Measurements from ENCODE around the gene TGIF2. TPM values are rescaled to one million over a fixed set of nuclear protein-coding genes. Genes with fewer than 3 reads are reported as not detected.

The TGIF2 gene
- total RNA-seq, 1 donor from 2014 or later, result 140 TPM

DNA sequence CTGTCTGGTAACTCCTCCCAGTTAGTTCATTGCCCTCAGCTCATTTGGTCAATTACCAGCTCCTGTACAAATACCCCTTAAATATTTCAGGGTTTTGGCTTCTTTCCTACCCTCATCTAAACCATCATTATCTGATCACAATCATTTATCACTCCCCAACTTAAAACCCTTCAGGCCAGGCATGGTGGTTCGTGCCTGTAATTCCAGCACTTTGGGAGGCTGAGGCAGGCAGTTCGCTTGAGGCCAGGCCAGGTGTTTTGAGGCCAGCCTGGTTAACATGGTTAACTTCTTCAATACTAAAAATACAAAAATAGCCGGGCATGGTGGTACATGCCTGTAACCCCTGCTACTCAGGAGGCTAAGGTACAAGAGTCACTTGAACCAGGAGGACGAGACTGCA lies 9.4 kb downstream of the TGIF2 start:
- no peaks in the 10 kb centered on the region for H3K4me1 Mint-ChIP-seq (ENCODE audit: low read depth)
- H3K36me3 Mint-ChIP-seq (ENCODE audit: insufficient read depth), result peaks cover 26% of the 10 kb centered on the region
- TF ChIP-seq CTCF (IDR thresholded peaks at IDR 0.05; ENCODE audit: unreplicated experiment), result no peak
- no peak overlapping the region for H3K4me3 Mint-ChIP-seq (ENCODE audit: low read depth)
- H3K27ac Mint-ChIP-seq, result no peak overlapping the region
- DNase-seq (ENCODE audit: low spot score, unreplicated experiment), result no peak
- H3K27me3 Mint-ChIP-seq, result no peaks in the 10 kb centered on the region
- no peaks in the 10 kb centered on the region for H3K9me3 Mint-ChIP-seq (ENCODE audit: low read depth)

- Mint-ChIP-seq H3K9me3 (ENCODE audit: low read depth) (no peaks in the 10 kb centered on the region), H3K36me3 (ENCODE audit: insufficient read depth) (peaks cover 24% of the 10 kb centered on the region), H3K4me3 (ENCODE audit: low read depth) (no peak overlapping the region), H3K27me3 (no peaks in the 10 kb centered on the region), H3K27ac (no peak overlapping the region), H3K4me1 (ENCODE audit: low read depth) (no peaks in the 10 kb centered on the region)
- DNase-seq (ENCODE audit: low spot score, unreplicated experiment), result no peak
- TF ChIP-seq CTCF (IDR thresholded peaks at IDR 0.05; ENCODE audit: unreplicated experiment), result no peak
These were observed 10.7 kb downstream of the TGIF2 start for GRCh38 chr20:36584018-36584481.

DNA sequence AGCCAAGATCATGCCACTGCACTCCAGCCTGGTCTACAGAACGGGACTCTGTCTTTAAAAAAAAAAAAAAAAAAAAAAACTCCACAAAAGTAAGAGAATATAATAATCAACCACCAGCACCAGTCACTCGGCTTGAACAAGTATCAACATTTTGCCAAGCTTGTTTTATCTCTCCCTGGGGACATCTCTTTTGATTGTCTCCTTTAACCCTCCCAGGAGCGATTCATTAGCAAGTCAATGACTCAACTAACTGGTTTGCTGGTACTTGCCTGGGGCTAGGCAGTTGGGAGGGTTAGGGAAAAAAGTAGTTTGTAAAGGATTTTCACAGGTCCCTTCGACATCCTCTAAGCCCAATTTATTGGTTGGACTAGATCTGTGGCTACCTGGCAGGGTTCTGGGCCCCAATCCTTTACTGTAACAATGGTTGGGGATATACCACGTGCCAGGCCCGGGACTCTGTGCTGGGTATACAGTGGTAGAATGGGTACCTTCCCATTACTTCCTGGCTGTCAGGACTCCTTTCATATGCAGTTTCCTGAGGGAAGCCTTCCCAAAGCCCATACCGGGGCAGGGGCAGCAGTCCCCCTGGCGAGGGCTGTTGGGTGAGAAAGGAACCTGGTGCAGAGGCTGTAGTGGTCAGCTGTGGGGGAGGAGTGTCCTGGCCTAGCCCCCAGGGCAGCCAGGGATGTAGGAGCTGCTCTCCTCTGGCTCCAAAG lies 12.2 kb downstream of the TGIF2 start:
- H3K27me3 Mint-ChIP-seq, result no peaks in the 10 kb centered on the region
- no peaks in the 10 kb centered on the region for H3K9me3 Mint-ChIP-seq (ENCODE audit: low read depth)
- H3K36me3 Mint-ChIP-seq (ENCODE audit: insufficient read depth), result peaks cover 16% of the 10 kb centered on the region
- no peaks in the 10 kb centered on the region for H3K4me1 Mint-ChIP-seq (ENCODE audit: low read depth)
- H3K4me3 Mint-ChIP-seq (ENCODE audit: low read depth), result no peak overlapping the region
- DNase-seq (ENCODE audit: low spot score, unreplicated experiment), result no peak
- no peak for TF ChIP-seq CTCF (IDR thresholded peaks at IDR 0.05; ENCODE audit: unreplicated experiment)
- peak overlapping the region; percentile 49 for H3K27ac Mint-ChIP-seq

GRCh38 chr20:36587388-36588070 lies 14.1 kb downstream of the TGIF2 start:
- Mint-ChIP-seq H3K36me3 (ENCODE audit: insufficient read depth) (peaks cover 25% of the 10 kb centered on the region), H3K27me3 (no peaks in the 10 kb centered on the region), H3K27ac (no peak overlapping the region), H3K4me1 (ENCODE audit: low read depth) (no peaks in the 10 kb centered on the region), H3K9me3 (ENCODE audit: low read depth) (no peaks in the 10 kb centered on the region), H3K4me3 (ENCODE audit: low read depth) (no peak overlapping the region)
- TF ChIP-seq CTCF (IDR thresholded peaks at IDR 0.05; ENCODE audit: unreplicated experiment), result no peak
- DNase-seq (ENCODE audit: low spot score, unreplicated experiment), result no peak

GRCh38 chr20:36591281-36591680 lies 17.9 kb downstream of the TGIF2 start:
- Mint-ChIP-seq H3K4me3 (ENCODE audit: low read depth) (no peak overlapping the region), H3K27me3 (no peaks in the 10 kb centered on the region), H3K36me3 (ENCODE audit: insufficient read depth) (peaks cover 31% of the 10 kb centered on the region), H3K9me3 (ENCODE audit: low read depth) (no peaks in the 10 kb centered on the region), H3K27ac (peak overlapping the region; percentile 82), H3K4me1 (ENCODE audit: low read depth) (no peaks in the 10 kb centered on the region)
- DNase-seq (ENCODE audit: low spot score, unreplicated experiment), result no peak
- no peak for TF ChIP-seq CTCF (IDR thresholded peaks at IDR 0.05; ENCODE audit: unreplicated experiment)
